ENCODE data around the gene EEPD1. TPM values are rescaled to one million over a fixed set of nuclear protein-coding genes. Genes with fewer than 3 reads are reported as not detected.
"Not testable (repeated sequence)": the region's sequence is repeated elsewhere in the genome, so short reads cannot be mapped to it uniquely, and the experiment has no call there.

Gene EEPD1
- total and polyA plus RNA-seq, 3 donors from 2014 or later = 10.2 to 11.8 (median 10.9) TPM

DNA sequence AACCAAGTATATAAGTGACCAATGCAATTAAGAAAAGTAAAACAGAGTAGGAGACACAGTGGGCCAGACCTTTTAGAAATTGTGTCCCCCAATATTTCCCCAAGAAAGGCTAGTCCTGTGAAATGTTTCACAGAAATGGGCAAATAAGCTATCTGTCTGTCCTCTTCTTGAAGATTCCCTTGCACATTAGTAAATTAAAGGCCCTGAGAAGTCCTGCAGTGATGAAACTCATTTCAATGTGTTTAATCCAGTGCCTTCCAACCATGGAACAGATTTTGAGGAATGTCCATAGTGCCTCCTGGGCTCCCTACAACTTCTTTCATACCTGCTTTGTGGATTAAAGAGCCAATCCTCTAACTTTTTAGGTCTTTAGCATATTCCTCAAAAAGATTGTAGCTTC is 11.2 kb upstream of the EEPD1 start:
- Histone ChIP-seq H3K9me3 (no peaks in the 10 kb centered on the region), H3K4me3 (no peak overlapping the region), H3K36me3 (ENCODE audit: low read depth, missing control alignments) (no peaks in the 10 kb centered on the region), H3K27ac (no peak overlapping the region), H3K4me1 (no peaks in the 10 kb centered on the region), H3K27me3 (no peaks in the 10 kb centered on the region)
- DNase-seq = no peak
- TF ChIP-seq, protein P1, sequence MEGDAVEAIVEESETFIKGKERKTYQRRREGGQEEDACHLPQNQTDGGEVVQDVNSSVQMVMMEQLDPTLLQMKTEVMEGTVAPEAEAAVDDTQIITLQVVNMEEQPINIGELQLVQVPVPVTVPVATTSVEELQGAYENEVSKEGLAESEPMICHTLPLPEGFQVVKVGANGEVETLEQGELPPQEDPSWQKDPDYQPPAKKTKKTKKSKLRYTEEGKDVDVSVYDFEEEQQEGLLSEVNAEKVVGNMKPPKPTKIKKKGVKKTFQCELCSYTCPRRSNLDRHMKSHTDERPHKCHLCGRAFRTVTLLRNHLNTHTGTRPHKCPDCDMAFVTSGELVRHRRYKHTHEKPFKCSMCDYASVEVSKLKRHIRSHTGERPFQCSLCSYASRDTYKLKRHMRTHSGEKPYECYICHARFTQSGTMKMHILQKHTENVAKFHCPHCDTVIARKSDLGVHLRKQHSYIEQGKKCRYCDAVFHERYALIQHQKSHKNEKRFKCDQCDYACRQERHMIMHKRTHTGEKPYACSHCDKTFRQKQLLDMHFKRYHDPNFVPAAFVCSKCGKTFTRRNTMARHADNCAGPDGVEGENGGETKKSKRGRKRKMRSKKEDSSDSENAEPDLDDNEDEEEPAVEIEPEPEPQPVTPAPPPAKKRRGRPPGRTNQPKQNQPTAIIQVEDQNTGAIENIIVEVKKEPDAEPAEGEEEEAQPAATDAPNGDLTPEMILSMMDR (IDR thresholded peaks at IDR 0.05) = no peak
- no peak for TF ChIP-seq POLR2A (IDR thresholded peaks at IDR 0.05)
- intact Hi-C loops (cut with DNase I; ENCODE audit: low total_unique reads) = no loop called here

DNA sequence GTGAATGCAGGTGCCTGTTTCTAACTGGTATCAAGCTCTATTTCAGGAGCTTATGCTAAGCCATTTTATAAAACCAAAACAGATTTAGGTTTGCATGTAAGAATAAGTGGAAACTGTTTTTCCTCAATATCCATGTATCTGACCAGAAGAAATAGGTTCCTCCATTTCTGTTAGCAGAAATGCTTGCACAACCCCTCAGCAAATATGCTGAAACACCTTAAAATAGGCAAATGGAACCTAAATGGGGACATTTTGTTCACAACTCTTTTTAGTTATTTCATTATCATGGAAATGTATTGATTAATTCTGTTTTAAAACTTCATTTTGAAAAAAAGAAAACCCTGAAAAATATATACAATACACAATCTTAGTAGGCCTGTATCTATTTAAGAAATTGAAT is 8.9 kb upstream of the EEPD1 start:
- intact Hi-C loops (cut with DNase I; ENCODE audit: low total_unique reads) = no loop called here
- Histone ChIP-seq H3K27ac (no peak overlapping the region), H3K36me3 (ENCODE audit: low read depth, missing control alignments) (no peaks in the 10 kb centered on the region), H3K27me3 (no peaks in the 10 kb centered on the region), H3K4me1 (no peaks in the 10 kb centered on the region), H3K9me3 (no peaks in the 10 kb centered on the region), H3K4me3 (no peak overlapping the region)
- no peak for DNase-seq
- no peak for TF ChIP-seq POLR2A (IDR thresholded peaks at IDR 0.05)
- TF ChIP-seq, protein P1 (IDR thresholded peaks at IDR 0.05) = no peak

DNA sequence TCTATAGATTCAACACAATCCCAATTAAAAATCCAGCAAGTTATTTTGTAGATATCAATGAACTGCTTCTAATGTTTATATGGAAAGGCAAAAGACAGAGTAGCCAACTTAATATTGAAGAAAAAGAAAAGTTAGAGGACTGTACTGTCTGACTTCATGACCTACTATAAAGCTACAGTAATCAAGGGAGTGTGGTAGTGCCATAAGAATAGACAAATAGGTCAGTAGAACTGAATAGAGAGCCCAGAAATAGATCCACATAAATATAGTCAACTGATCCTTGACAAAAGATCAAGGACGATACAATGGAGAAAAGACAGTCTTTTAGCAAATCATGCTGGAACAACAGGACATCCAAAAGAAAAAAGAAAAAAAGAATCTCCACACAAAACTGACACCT is 7.4 kb upstream of the EEPD1 start:
- no peak for DNase-seq
- H3K36me3 ChIP-seq (ENCODE audit: low read depth, missing control alignments) = no peaks in the 10 kb centered on the region
- 70 to 83% methylated on average over 1 of the region's 1 CpG for WGBS, 2 donors
- H3K4me3 ChIP-seq = no peak overlapping the region
- no peaks in the 10 kb centered on the region for H3K27me3 ChIP-seq
- TF ChIP-seq POLR2A (IDR thresholded peaks at IDR 0.05) = no peak
- TF ChIP-seq, protein P1 (IDR thresholded peaks at IDR 0.05) = no peak
- no peak overlapping the region for H3K27ac ChIP-seq
- H3K9me3 ChIP-seq = no peaks in the 10 kb centered on the region
- intact Hi-C loops (cut with DNase I; ENCODE audit: low total_unique reads) = no loop called here
- H3K4me1 ChIP-seq = no peaks in the 10 kb centered on the region

DNA sequence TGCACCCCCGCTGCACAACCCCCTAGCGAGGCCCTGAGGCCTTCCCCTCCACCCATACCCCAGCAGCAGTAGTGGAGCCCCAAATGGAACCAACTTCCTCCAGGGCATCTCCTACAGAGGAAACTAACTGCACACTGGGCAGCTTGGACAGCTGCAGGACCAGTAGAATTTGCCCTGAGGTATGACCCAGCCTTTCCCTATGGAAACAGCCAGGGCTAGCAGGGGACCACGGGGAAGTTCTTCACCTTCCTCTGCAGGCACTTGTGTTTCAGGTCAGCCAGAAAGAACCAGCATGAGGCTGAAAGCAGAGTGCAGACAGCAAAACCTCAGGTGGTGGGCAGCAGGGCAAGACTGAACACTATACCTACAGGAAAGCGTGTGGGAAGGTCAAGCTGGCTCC is 5.7 kb upstream of the EEPD1 start:
- H3K36me3 ChIP-seq (ENCODE audit: low read depth, missing control alignments) = no peaks in the 10 kb centered on the region
- no peaks in the 10 kb centered on the region for H3K9me3 ChIP-seq
- intact Hi-C loops (cut with DNase I; ENCODE audit: low total_unique reads) = no loop called here
- no peak overlapping the region for H3K4me3 ChIP-seq
- H3K27ac ChIP-seq = no peak overlapping the region
- DNase-seq = no peak
- 91 to 96% methylated on average over 4 of the region's 4 CpGs for WGBS, 2 donors
- H3K27me3 ChIP-seq = no peaks in the 10 kb centered on the region
- no peaks in the 10 kb centered on the region for H3K4me1 ChIP-seq
- TF ChIP-seq, protein P1 (IDR thresholded peaks at IDR 0.05) = no peak
- TF ChIP-seq POLR2A (IDR thresholded peaks at IDR 0.05) = no peak

DNA sequence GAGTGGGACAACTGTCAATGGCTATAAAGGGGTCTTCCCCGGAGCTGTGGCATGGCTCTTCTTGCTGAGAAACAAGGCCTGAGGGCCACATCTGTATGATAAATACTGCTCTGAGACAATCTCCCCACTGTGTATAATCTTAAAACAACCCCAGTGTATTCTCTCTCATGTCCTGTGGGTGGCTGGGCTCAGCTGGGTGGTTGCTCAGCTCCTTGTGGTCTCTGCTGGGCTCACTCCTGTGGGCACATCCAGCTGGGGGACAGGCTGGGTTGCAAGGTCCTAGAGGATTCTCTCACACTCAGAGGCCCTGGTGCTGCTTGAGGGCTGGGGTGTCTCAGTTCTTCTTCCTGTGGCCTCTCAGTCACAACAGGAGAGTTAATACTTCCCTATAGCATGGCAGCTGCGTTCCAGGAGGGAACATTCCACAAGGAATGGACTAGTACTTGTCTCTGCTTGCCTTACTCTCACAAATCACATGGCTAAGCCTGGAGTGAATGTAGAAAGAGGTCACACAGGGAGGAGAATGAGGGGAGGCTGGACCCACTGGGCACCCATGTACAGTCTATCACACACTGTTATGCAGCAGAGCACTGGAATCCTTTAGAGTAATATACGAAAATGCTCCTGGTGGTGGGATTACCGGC is 4.5 kb upstream of the EEPD1 start:
- no peak for DNase-seq
- no peaks in the 10 kb centered on the region for H3K27me3 ChIP-seq
- intact Hi-C loops (cut with DNase I; ENCODE audit: low total_unique reads) = no loop called here
- WGBS, 2 donors = 98% methylated on average over 4 of the region's 4 CpGs
- no peaks in the 10 kb centered on the region for H3K36me3 ChIP-seq (ENCODE audit: low read depth, missing control alignments)
- H3K27ac ChIP-seq = no peak overlapping the region
- no peaks in the 10 kb centered on the region for H3K4me1 ChIP-seq
- TF ChIP-seq, protein P1 (IDR thresholded peaks at IDR 0.05) = no peak
- TF ChIP-seq POLR2A (IDR thresholded peaks at IDR 0.05) = no peak
- no peaks in the 10 kb centered on the region for H3K9me3 ChIP-seq
- no peak overlapping the region for H3K4me3 ChIP-seq

DNA sequence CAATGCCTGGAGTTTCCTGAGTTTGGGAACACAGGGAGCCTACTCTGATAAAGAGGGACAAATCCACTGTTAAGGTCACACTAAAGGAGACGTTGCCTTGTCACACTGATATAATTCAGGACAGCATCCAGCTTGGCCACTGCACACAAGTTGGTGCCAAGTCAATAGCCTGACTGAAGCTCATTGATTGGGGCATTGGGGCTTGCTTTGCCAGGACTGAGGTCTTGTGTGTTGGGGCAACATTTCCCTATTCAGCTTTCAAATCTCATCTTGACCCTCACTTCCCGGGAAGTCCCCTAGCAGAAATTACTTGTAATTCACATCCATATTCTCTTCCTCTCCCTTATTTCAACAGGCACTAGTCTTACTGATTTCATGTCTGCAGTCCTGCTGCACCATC is 3.8 kb upstream of the EEPD1 start:
- intact Hi-C loops (cut with DNase I; ENCODE audit: low total_unique reads); DNase-seq; H3K9me3 ChIP-seq; H3K36me3 ChIP-seq (ENCODE audit: low read depth, missing control alignments); H3K27me3 ChIP-seq; H3K4me3 ChIP-seq; H3K4me1 ChIP-seq; H3K27ac ChIP-seq: not testable (repeated sequence)
- 65% methylated on average over 2 of the region's 2 CpGs; no CpG with 5 or more reads in 1 of the 2 donors for WGBS, 2 donors
